ENCODE results near the gene USP25. TPM values are rescaled to one million over a fixed set of nuclear protein-coding genes. Genes with fewer than 3 reads are reported as not detected.

USP25 gene, protein sequence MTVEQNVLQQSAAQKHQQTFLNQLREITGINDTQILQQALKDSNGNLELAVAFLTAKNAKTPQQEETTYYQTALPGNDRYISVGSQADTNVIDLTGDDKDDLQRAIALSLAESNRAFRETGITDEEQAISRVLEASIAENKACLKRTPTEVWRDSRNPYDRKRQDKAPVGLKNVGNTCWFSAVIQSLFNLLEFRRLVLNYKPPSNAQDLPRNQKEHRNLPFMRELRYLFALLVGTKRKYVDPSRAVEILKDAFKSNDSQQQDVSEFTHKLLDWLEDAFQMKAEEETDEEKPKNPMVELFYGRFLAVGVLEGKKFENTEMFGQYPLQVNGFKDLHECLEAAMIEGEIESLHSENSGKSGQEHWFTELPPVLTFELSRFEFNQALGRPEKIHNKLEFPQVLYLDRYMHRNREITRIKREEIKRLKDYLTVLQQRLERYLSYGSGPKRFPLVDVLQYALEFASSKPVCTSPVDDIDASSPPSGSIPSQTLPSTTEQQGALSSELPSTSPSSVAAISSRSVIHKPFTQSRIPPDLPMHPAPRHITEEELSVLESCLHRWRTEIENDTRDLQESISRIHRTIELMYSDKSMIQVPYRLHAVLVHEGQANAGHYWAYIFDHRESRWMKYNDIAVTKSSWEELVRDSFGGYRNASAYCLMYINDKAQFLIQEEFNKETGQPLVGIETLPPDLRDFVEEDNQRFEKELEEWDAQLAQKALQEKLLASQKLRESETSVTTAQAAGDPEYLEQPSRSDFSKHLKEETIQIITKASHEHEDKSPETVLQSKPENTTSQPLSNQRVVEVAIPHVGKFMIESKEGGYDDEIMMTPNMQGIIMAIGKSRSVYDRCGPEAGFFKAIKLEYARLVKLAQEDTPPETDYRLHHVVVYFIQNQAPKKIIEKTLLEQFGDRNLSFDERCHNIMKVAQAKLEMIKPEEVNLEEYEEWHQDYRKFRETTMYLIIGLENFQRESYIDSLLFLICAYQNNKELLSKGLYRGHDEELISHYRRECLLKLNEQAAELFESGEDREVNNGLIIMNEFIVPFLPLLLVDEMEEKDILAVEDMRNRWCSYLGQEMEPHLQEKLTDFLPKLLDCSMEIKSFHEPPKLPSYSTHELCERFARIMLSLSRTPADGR
- total RNA-seq (100 to 1,000 TPM in 1 of 2 donors, 10 to 100 TPM in 1; 69.2 to 123 TPM), polyA plus RNA-seq (ENCODE audit: insufficient read depth, low read depth, low replicate concordance) (69.9 TPM)
- long read RNA-seq, donor 1, partial matches to known transcripts, result 14 of 15 reads
- long read RNA-seq, donor 1, other reads (novel, unspliced or antisense), result 0 of 15 reads
- long read RNA-seq, donor 2, result 0 reads

DNA sequence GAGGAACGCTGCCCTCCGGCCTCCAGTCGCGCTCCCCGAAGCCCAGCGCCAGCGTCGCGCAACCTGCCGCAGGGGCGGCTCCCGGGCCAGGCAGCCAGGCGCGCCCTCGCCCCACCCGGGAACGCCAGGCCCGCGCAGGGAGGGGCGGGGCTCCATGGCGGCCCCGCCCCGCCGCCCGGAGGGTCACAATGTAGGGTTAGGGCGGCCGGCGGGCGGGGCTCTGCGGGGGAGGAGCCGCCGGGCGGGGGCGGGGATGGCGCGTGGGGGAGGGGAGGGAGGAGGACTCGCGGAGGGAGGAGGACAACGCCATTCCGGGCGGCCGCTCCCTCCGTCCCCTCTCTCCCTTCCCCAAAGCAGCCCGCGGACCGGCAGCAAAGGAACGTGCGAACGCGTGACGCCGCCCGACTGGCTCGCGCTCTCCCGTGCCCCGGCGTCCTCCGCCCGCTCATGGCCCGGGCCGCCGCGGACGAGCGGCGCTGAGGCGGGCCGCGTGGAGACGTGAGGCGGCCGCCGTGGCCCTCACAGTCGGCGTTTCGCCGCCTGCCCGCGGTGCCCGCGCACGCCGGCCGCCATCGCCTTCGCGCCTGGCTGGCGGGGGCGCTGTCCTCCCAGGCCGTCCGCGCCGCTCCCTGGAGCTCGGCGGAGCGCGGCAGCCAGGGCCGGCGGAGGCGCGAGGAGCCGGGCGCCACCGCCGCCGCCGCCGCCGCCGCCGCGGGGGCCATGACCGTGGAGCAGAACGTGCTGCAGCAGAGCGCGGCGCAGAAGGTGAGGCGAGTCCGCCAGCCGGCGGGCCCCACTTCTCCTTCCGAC, at the start of gene USP25:
Gene USP25, plus strand, starts transcription at position 309 of the 810 bp plus-strand sequence. Its CDS starts 412 bp downstream, at position 721.
- no peaks in the 10 kb centered on the region for H3K27me3 ChIP-seq
- 0% methylated on average over 2 to 52 of the region's 123 CpGs for WGBS, 2 donors
- H3K27ac ChIP-seq, result peak within 1 kb of the TSS; percentile 91 to 94
- H3K4me1 ChIP-seq, result peaks cover 3% of the 10 kb centered on the region
- peak within 1 kb of the TSS; percentile 82 to 83 for H3K4me3 ChIP-seq
- no peaks in the 10 kb centered on the region for H3K9me3 ChIP-seq
- peak in 1 of 3 experiments; percentile 21 for TF ChIP-seq CTCF (IDR thresholded peaks at IDR 0.05)
- no peak for TF ChIP-seq POLR2A (IDR thresholded peaks at IDR 0.05)
- DNase-seq, result peak; percentile 92
- no peaks in the 10 kb centered on the region for H3K36me3 ChIP-seq (ENCODE audit: low read depth, missing control alignments)
- intact Hi-C loops (cut with DNase I; ENCODE audit: low total_unique reads), result no loop called here

GRCh38 chr21:15682186-15682895, 47.4 kb upstream of the USP25 start:
- no peaks in the 10 kb centered on the region for H3K36me3 ChIP-seq (ENCODE audit: low read depth, missing control alignments)
- no peak for DNase-seq
- TF ChIP-seq CTCF (IDR thresholded peaks at IDR 0.05) (no peak), POLR2A (IDR thresholded peaks at IDR 0.05) (no peak)
- H3K9me3 ChIP-seq, result no peaks in the 10 kb centered on the region
- H3K27me3 ChIP-seq, result no peaks in the 10 kb centered on the region
- H3K4me1 ChIP-seq, result no peaks in the 10 kb centered on the region
- no peak overlapping the region for H3K27ac ChIP-seq
- no peak overlapping the region for H3K4me3 ChIP-seq
- intact Hi-C loops (cut with DNase I; ENCODE audit: low total_unique reads), result no loop called here
- WGBS, 2 donors, result 77 to 87% methylated on average over 6 of the region's 6 CpGs

- no peaks in the 10 kb centered on the region for H3K4me1 ChIP-seq
- no peak overlapping the region for H3K27ac ChIP-seq
- no peak for DNase-seq
- no peak overlapping the region for H3K4me3 ChIP-seq
- no peaks in the 10 kb centered on the region for H3K27me3 ChIP-seq
- no peaks in the 10 kb centered on the region for H3K9me3 ChIP-seq
- no peak for TF ChIP-seq CTCF (IDR thresholded peaks at IDR 0.05)
- TF ChIP-seq POLR2A (IDR thresholded peaks at IDR 0.05), result no peak
- no peaks in the 10 kb centered on the region for H3K36me3 ChIP-seq (ENCODE audit: low read depth, missing control alignments)
- 64 to 69% methylated on average over 2 of the region's 2 CpGs for WGBS, 2 donors
- intact Hi-C loops (cut with DNase I; ENCODE audit: low total_unique reads), result no loop called here
Observed at GRCh38 chr21:15682977-15683376, 46.8 kb upstream of the USP25 start.

Measured in testis (tissue), 5 donors.